IMR-90 (cell line): ENCODE data around the gene S100A12. TPM values are rescaled to one million over a fixed set of nuclear protein-coding genes. Genes with fewer than 3 reads are reported as not detected.

Experiments used
- ATAC-seq: fragments of 200-7000 bp; cut with Tn5 transposase; 2 replicates; pipeline ENCODE4 v1.9.1; 2020; ENCODE audit warnings: low read depth, mild to moderate bottlenecking, moderate library complexity
- BruUV-seq: library from RNA; stranded (reverse); fragments of 400-500 nt; replicated peaks from 2 replicates; lab custom pipeline; 2021; lab: Mats Ljungman, UMichigan
- CTCF ChIA-PET: fragments of 300-600 bp; formaldehyde crosslinking; extraction: SDS; loops from one replicate; lab custom pipeline; 2021; ENCODE audit warnings: antibody characterized with exemption; lab: Yijun Ruan, JAX
- POLR2A ChIA-PET: fragments of 300-600 bp; sonication (Branson Sonifier 250); formaldehyde crosslinking; loops from one replicate; lab custom pipeline; 2022; ENCODE audit warnings: antibody characterized with exemption; ENCODE audit not compliant: unreplicated experiment; lab: Charles Lee
- DNase-seq: peaks from one replicate; pipeline ENCODE4 v3.0.0; 2013
- H2AFZ ChIP-seq: replicated peaks from 2 replicates; pipeline ENCODE3; 2013; ENCODE audit warnings: low read length, mild to moderate bottlenecking; ENCODE audit not compliant: poor library complexity
- H2AK5ac ChIP-seq: 2 replicates; pipeline ENCODE4 v1.6.1; 2013; ENCODE audit warnings: low read depth, low read length, inconsistent platforms
- H2AK9ac ChIP-seq: replicated peaks from 2 replicates; pipeline ENCODE3; 2013; ENCODE audit warnings: mild to moderate bottlenecking, low read depth, low read length, moderate library complexity; ENCODE audit not compliant: poor library complexity
- H2BK120ac ChIP-seq: 2 replicates; pipeline ENCODE4 v1.6.1; 2013; ENCODE audit warnings: low read depth, low read length, inconsistent platforms
- H2BK15ac ChIP-seq: 3 replicates; pipeline ENCODE4 v1.6.1; 2013; ENCODE audit warnings: low read depth, low read length, inconsistent platforms
- H2BK20ac ChIP-seq: 2 replicates; pipeline ENCODE4 v1.6.1; 2013; ENCODE audit warnings: low read depth, mild to moderate bottlenecking, inconsistent platforms, low read length, moderate library complexity
- H2BK5ac ChIP-seq: 2 replicates; pipeline ENCODE4 v1.6.1; 2013; ENCODE audit warnings: mild to moderate bottlenecking, low read depth, low read length, inconsistent platforms; ENCODE audit not compliant: poor library complexity, severe bottlenecking
- H3K14ac ChIP-seq: replicated peaks from 2 replicates; pipeline ENCODE4 v1.6.1; 2013; ENCODE audit warnings: low read depth, low read length, inconsistent platforms
- H3K18ac ChIP-seq: 2 replicates; pipeline ENCODE4 v1.6.1; 2013; ENCODE audit warnings: low read depth, low read length, control low read depth
- H3K23ac ChIP-seq: 2 replicates; pipeline ENCODE4 v1.6.1; 2013; ENCODE audit warnings: low read depth, low read length, inconsistent platforms
- H3K27ac ChIP-seq: 2 replicates; pipeline ENCODE4 v1.5.1; 2013; ENCODE audit warnings: mild to moderate bottlenecking, control low read depth, low read length; ENCODE audit not compliant: insufficient read depth
- H3K27me3 ChIP-seq: 2 replicates; pipeline ENCODE4 v1.6.1; 2013; ENCODE audit warnings: low read length; ENCODE audit not compliant: control insufficient read depth, insufficient read depth
- H3K36me3 ChIP-seq: 2 replicates; pipeline ENCODE4 v1.6.1; 2013; ENCODE audit warnings: low read length, mixed read lengths; ENCODE audit not compliant: control insufficient read depth, insufficient read depth
- H3K4ac ChIP-seq: 2 replicates; pipeline ENCODE4 v1.6.1; 2013; ENCODE audit warnings: low read depth, low read length, inconsistent platforms
- H3K4me1 ChIP-seq: 2 replicates; pipeline ENCODE4 v1.6.1; 2013; ENCODE audit warnings: low read length, mixed read lengths; ENCODE audit not compliant: control insufficient read depth, insufficient read depth
- H3K4me2 ChIP-seq: 2 replicates; pipeline ENCODE4 v1.6.1; 2013; ENCODE audit warnings: low read depth, mild to moderate bottlenecking, control low read depth, low read length, moderate library complexity
- H3K4me3 ChIP-seq: 2 replicates; pipeline ENCODE4 v1.5.1; 2013; ENCODE audit warnings: low read depth, mild to moderate bottlenecking, control low read depth, low read length, moderate library complexity; ENCODE audit not compliant: insufficient read depth
- H3K56ac ChIP-seq: 2 replicates; pipeline ENCODE4 v1.6.1; 2013; ENCODE audit warnings: low read length, inconsistent platforms; ENCODE audit not compliant: insufficient read depth; ENCODE audit errors: extremely low read depth
- H3K79me1 ChIP-seq, 2 experiments: 2 replicates each; pipeline ENCODE4 v1.6.1; 2013; ENCODE audit warnings: low read length in 2 of 2, inconsistent platforms in 1 of 2, low read depth in 1 of 2
- H3K9ac ChIP-seq: 2 replicates; pipeline ENCODE4 v1.6.1; 2013; ENCODE audit warnings: low read depth, low read length, control low read depth
- H3K9me1 ChIP-seq: 2 replicates; pipeline ENCODE4 v1.6.1; 2013; ENCODE audit warnings: low read length, inconsistent platforms; ENCODE audit not compliant: insufficient read depth
- H3K9me3 ChIP-seq: 2 replicates; pipeline ENCODE4 v1.6.1; 2013; ENCODE audit warnings: low read length; ENCODE audit not compliant: control insufficient read depth, insufficient read depth
- H4K20me1 ChIP-seq: 2 replicates; pipeline ENCODE4 v1.6.1; 2013; ENCODE audit warnings: low read length, inconsistent platforms; ENCODE audit not compliant: insufficient read depth
- H4K5ac ChIP-seq: 2 replicates; pipeline ENCODE4 v1.6.1; 2013; ENCODE audit warnings: mild to moderate bottlenecking, low read depth, low read length, control low read depth
- H4K8ac ChIP-seq, 2 experiments: 2 replicates each; pipeline ENCODE4 v1.6.1; 2013; ENCODE audit warnings: low read depth in 2 of 2, low read length in 2 of 2, control low read depth in 1 of 2, inconsistent platforms in 1 of 2
- H4K91ac ChIP-seq: 2 replicates; pipeline ENCODE4 v1.6.1; 2013; ENCODE audit warnings: low read depth, low read length, inconsistent platforms; ENCODE audit not compliant: insufficient read depth
- MAFK ChIP-seq: IDR thresholded peaks from 2 replicates; pipeline ENCODE4 v1.6.1; 2012; ENCODE audit warnings: low read depth, low read length, improper control_type of control experiment
- WGBS, 2 experiments: methylation state at CpG; one replicate each; pipeline versions ENCODE4 v1.1.5 to v1.1.7; 2013; ENCODE audit warnings: missing lambda C conversion rate in 2 of 2; ENCODE audit not compliant: insufficient read length in 1 of 2; ENCODE audit errors: extremely low coverage in 2 of 2; 5-methylcytosine and 5-hydroxymethylcytosine counted together
- dilution Hi-C: fragments of 300-500 bp; cut with HindIII; formaldehyde crosslinking; loops from one replicate; pipeline ENCODE4 v1.14.3; 2018; ENCODE audit warnings: low sequenced_read_pairs; ENCODE audit not compliant: unreplicated experiment
- in situ Hi-C: fragments of 300-500 bp; cut with MboI; formaldehyde crosslinking; loops from 3 replicates; pipeline ENCODE4 v1.14.3; 2019; ENCODE audit warnings: low sequenced_read_pairs, inconsistent platforms, mixed read lengths
- intact Hi-C: fragments of 100-400 bp; cut with micrococcal nuclease; formaldehyde crosslinking; loops from 2 replicates; pipeline ENCODE4 v1.10.0; 2022
- polyA plus RNA-seq, 3 experiments: library from polyadenylated mRNA; depleted of rRNA; stranded (reverse); fragments of >200 nt; gene quantifications; 2 replicates each; pipeline ENCODE4 v1.2.3, GENCODE V29; 2012; ENCODE audit warnings: low replicate concordance in 1 of 3
- total RNA-seq: library from RNA; depleted of rRNA; stranded (reverse); fragments of >200 nt; gene quantifications from 2 replicates; pipeline ENCODE4 v1.2.3, GENCODE V29; 2012

The S100A12 gene
- total and polyA plus RNA-seq, 2 of the 4 experiments (the other 2 are of a cell fraction), result not detected

DNA sequence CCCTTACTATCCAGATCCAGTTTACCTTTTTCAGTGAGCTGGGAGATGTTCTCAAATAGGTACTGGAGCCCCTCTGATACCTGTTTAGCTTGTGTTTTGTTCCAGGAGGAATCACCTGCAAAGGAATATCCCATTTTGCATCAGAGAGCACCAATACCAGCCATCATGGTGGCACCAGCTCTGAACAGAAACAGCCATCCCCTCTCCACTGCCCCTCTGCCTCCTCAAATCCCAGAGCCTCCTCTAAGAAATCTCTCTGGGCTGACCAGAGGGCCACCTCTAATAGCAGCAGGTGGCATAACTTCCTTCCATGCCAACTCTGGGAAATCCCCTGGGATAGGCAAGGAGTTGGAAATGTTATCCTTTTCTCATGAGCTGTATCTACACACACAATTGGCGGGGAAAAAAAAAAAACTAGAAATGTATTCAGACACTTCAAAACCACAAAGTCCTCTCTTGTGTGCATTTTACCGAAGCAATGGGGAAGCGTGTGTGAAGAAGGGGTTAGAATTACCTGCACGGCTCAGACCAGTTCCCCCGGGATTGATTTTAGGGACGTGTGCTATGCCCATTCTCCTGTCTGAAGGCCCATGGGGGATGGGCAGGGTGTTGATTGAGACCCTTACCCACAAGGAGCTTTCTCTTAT is 29.2 kb downstream of the S100A12 start:
- no peak overlapping the region for H2AK5ac ChIP-seq
- intact Hi-C loops (no loop called here), in situ Hi-C loops (no loop called here), dilution Hi-C loops (no loop called here)
- no peak overlapping the region for H3K4ac ChIP-seq
- no TSS peak for BruUV-seq
- H3K36me3 ChIP-seq, result no peaks in the 10 kb centered on the region
- no peak overlapping the region for H3K4me3 ChIP-seq
- DNase-seq (no peak), ATAC-seq (no peak)
- H2AFZ ChIP-seq, result no peak overlapping the region
- no peak overlapping the region for H2BK5ac ChIP-seq
- H3K4me2 ChIP-seq, result no peak overlapping the region
- no peak overlapping the region for H2BK120ac ChIP-seq
- CTCF ChIA-PET, result interaction anchor here (1.1 kb wide), 1 partner anchor 149 kb away, joined by 3 read pairs; no protein-coding TSS in a partner anchor
- H3K79me1 ChIP-seq, result no peaks in the 10 kb centered on the region
- H3K27me3 ChIP-seq, result peaks cover 4% of the 10 kb centered on the region; the same call in 1 of the 2 replicates
- POLR2A ChIA-PET, result no interaction called here
- H3K4me1 ChIP-seq, result no peaks in the 10 kb centered on the region
- no peak overlapping the region for H4K5ac ChIP-seq
- no peaks in the 10 kb centered on the region for H3K9me1 ChIP-seq
- H2BK15ac ChIP-seq, result no peak overlapping the region
- WGBS, 2 experiments, result no CpG with 5 or more reads among the region's 6 CpGs
- TF ChIP-seq MAFK, result no peak
- H3K23ac ChIP-seq, result no peak overlapping the region
- H2AK9ac ChIP-seq, result no peak overlapping the region
- H4K91ac ChIP-seq, result no peak overlapping the region
- no peak overlapping the region for H3K14ac ChIP-seq
- no peak overlapping the region for H4K8ac ChIP-seq
- no peak overlapping the region for H3K27ac ChIP-seq
- H3K9ac ChIP-seq, result no peak overlapping the region
- no peaks in the 10 kb centered on the region for H3K9me3 ChIP-seq
- H3K18ac ChIP-seq, result no peak overlapping the region
- H3K56ac ChIP-seq, result no peak overlapping the region
- H2BK20ac ChIP-seq, result no peak overlapping the region
- no peaks in the 10 kb centered on the region for H4K20me1 ChIP-seq
